GM20431 (cell line): Measurements from ENCODE around the gene C2CD4A.

ENCODE experiments used
- in situ Hi-C: fragments of 300-500 bp; cut with MseI, MboI; formaldehyde crosslinking; loops from one replicate; pipeline ENCODE4 v1.15.0; 2020; ENCODE audit warnings: low sequenced_read_pairs; ENCODE audit not compliant: unreplicated experiment

C2CD4A gene

GRCh38 chr15:62090988-62091387 is 24.2 kb downstream of the C2CD4A start:
- in situ Hi-C loops = no loop called here

GRCh38 chr15:62093809-62094208 is 27.0 kb downstream of the C2CD4A start:
- in situ Hi-C loops = no loop called here

GRCh38 chr15:62094388-62094787 is 27.6 kb downstream of the C2CD4A start:
- in situ Hi-C loops = no loop called here

- in situ Hi-C loops = no loop called here
These were observed 32.4 kb downstream of the C2CD4A start for GRCh38 chr15:62099094-62099601.

GRCh38 chr15:62103431-62103830 is 36.7 kb downstream of the C2CD4A start:
- in situ Hi-C loops = no loop called here

GRCh38 chr15:62104401-62104800 is 37.6 kb downstream of the C2CD4A start:
- in situ Hi-C loops = no loop called here

GRCh38 chr15:62104846-62105245 is 38.1 kb downstream of the C2CD4A start:
- in situ Hi-C loops = no loop called here

GRCh38 chr15:62105266-62105665 is 38.5 kb downstream of the C2CD4A start:
- in situ Hi-C loops = no loop called here

- in situ Hi-C loops = no loop called here
These were observed 39.3 kb downstream of the C2CD4A start for GRCh38 chr15:62106096-62106495.

GRCh38 chr15:62107571-62108121 is 40.9 kb downstream of the C2CD4A start:
- in situ Hi-C loops = no loop called here

- in situ Hi-C loops = no loop called here
These were observed 41.6 kb downstream of the C2CD4A start for GRCh38 chr15:62108411-62108810.

GRCh38 chr15:62109437-62109836 is 42.7 kb downstream of the C2CD4A start:
- in situ Hi-C loops = no loop called here

GRCh38 chr15:62109982-62110851 is 43.4 kb downstream of the C2CD4A start:
- in situ Hi-C loops = no loop called here

GRCh38 chr15:62112081-62112480 is 45.3 kb downstream of the C2CD4A start:
- in situ Hi-C loops = no loop called here

GRCh38 chr15:62112616-62113593 is 46.1 kb downstream of the C2CD4A start:
- in situ Hi-C loops = no loop called here

- in situ Hi-C loops = no loop called here
These were observed 49.1 kb downstream of the C2CD4A start for GRCh38 chr15:62115847-62116246.

GRCh38 chr15:62118520-62119226 is 51.9 kb downstream of the C2CD4A start:
- in situ Hi-C loops = no loop called here

- in situ Hi-C loops = no loop called here
These were observed 52.6 kb downstream of the C2CD4A start for GRCh38 chr15:62119227-62119864.

GRCh38 chr15:62119874-62120273 is 53.1 kb downstream of the C2CD4A start:
- in situ Hi-C loops = no loop called here
